GM19238 (cell line): Measurements from ENCODE around the gene TXNDC9.
"Not testable (repeated sequence)": the region's sequence is repeated elsewhere in the genome, so short reads cannot be mapped to it uniquely, and the experiment has no call there.

Experiments used
- DNase-seq: peaks from one replicate; pipeline ENCODE4 v3.0.0; 2011; ENCODE audit warnings: low spot score; ENCODE audit not compliant: insufficient read length

Gene TXNDC9

GRCh38 chr2:99336804-99337112 is 625 bp upstream of the TXNDC9 start:
- DNase-seq, result no peak

GRCh38 chr2:99325384-99325783 is 10.7 kb downstream of the TXNDC9 start:
- DNase-seq, result no peak

DNA sequence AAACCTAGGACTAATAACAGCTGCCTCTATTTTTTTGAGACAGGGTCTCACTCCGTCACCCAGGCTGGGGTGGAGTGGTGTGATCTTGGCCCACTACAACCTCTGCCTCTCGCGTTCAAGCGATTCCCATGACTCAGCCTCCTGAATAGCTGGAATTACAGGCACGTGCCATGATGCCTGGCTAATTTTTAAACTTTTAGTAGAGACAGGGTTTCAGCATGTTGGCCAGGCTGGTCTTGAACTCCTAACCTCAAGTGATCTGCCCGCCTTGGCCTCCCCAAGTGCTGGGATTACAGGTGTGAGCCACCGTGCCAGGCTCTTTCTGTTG is 18.3 kb downstream of the TXNDC9 start:
- DNase-seq, result not testable (repeated sequence)

DNA sequence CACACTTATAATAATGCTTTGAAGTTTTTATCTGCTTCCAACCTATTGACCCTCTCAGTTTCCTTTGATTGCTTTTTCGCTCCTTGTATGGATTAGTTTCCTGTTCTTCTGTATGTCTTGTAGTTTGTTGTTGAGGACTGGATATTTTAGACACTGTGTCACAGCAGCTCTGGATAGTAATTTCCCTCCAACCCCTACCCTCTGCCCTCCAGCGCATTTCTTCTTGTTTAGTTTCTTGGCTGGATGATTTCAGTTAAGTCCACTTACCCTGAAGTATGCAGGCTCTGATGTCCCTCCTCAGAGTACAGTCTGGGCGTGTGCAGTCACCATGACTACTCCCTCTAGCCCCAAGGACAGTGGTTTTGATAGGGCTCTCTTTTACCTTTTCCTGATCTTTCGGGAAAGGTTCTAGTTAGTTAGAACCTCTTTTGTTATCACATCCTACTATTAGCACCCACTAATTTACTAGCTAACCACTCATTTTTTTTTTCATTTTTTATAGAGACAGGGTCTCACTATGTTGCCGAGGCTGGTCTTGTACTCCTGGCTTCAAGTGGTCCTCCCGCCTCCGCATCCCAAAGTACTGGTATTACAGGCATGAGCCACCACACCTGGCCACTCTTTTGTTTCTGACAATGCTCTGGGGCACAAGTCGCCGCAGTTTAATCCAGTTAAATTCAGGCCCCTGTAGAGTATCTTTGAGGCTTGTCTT is 18.8 kb downstream of the TXNDC9 start:
- no peak for DNase-seq

DNA sequence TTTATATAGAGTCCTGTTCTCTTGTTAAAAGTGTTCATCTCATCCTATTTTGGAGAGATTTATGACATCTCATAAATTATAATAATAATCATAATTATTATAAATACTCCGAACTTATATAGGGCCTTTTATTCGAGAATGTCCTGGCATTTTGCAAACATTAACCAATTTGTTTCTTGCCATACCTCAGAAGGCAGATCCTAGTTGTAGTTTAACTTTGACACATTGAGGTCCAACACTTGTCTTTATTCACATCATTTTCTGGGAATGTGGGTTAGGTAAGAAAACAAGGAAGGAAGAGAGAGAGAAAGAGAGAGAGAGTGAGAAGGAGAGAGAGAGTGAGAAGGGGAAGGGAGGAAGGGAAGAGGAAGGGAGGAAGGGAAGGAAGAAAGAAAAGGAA is 35.0 kb downstream of the TXNDC9 start, which contains the start of gene LYG1:
TSS of gene LYG1 (minus strand) at position 101 of the 400 bp plus-strand sequence. CDS start 5,527 bp downstream, outside the sequence.
- DNase-seq, result not testable (repeated sequence)

GRCh38 chr2:99299580-99299979 is 36.6 kb downstream of the TXNDC9 start:
- DNase-seq, result no peak

DNA sequence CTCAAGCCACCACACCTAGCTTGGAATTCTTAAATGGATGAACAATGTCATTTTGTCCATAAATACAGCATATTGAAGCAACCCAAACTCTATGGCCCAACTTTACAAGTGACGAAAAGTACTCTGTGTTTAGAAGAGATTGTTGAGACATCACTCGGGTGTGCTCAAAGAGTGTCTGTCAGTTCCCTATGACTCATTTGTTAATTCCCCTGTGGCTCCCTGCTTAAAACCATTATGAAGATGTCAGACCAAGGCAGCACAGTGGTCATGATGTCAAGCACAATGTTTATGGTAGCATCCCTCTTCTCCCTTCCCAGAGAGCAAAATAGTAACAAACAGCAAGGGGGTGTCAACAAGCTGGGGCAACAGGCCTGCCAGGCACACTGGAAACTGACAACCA is 38.1 kb downstream of the TXNDC9 start:
- no peak for DNase-seq

- DNase-seq, result no peak
These were observed 50.6 kb downstream of the TXNDC9 start for GRCh38 chr2:99285526-99285925.

DNA sequence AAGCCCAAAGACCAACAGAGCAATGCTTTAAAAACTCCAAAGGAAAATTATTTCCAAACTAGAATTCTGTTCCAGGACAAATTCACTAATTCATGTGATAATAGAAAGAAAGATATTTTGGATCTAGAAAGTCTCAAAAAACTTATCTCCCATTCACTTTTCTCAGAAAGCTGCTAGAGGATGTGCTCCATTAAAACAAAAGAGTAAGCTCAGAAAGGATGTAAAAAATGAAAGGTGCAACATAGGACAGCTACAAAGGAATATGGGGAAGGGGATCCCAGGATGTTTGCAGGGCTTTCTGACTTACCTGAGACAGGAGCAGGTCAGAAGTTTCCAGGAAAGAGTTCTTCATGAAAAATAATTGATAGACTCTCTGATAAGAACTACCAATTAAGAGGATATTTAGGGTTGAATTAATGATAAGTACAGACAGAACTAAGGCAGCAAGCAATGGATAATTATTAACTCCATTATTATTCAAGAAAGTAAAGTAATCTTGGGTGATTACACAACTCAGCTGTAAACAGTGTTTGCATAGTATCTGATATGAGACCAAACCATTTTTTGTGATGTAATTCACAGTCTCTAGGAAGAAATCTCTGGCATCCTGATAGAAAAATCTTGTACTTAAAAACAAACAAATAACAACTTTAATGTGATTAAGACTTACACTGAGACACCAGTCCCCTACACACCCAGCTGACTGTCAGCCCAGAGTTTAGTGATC is 56.0 kb downstream of the TXNDC9 start:
- no peak for DNase-seq

GRCh38 chr2:99278793-99279291 is 57.3 kb downstream of the TXNDC9 start:
- no peak for DNase-seq

GRCh38 chr2:99278195-99278765 is 57.9 kb downstream of the TXNDC9 start:
- DNase-seq, result not testable (repeated sequence)

DNA sequence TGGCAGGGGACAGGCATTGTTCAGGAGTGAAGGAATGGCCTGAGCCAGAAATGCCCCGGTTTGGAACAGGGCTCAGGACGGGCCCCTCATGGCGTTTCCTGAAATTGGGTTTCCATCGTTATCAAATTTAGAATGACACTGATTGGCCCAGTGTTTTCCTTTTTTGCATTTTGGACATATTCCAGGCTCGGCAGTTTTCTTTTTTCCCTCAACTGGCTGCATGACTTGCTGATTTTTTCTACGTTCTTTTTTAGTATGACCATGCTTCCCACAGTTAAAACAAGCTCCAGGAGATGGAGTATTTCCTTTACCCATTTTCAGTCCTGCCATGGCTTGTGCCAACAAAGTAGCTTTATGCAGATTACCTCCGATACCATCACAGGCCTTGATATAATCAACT is 60.3 kb downstream of the TXNDC9 start:
- no peak for DNase-seq
